Dendritic cell treated with granulocyte-macrophage colony-stimulating factor and Interleukin-4, amounts not matched to agents 40 ng/mL and 50 ng/mL, for 4 days (primary cell): ENCODE measurements around the gene ABCA12.

ENCODE experiments used
- H3K27ac Mint-ChIP-seq: one replicate; pipeline ENCODE4 v1.8.0; 2022; ENCODE audit warnings: mild to moderate bottlenecking, mixed read lengths
- H3K27me3 Mint-ChIP-seq: one replicate; pipeline ENCODE4 v1.8.0; 2022; ENCODE audit warnings: mild to moderate bottlenecking, mixed read lengths
- H3K36me3 Mint-ChIP-seq: one replicate; pipeline ENCODE4 v1.8.0; 2022; ENCODE audit warnings: low read depth, mixed read lengths
- H3K4me1 Mint-ChIP-seq: one replicate; pipeline ENCODE4 v1.8.0; 2022; ENCODE audit warnings: low read depth, mixed read lengths
- H3K4me3 Mint-ChIP-seq: one replicate; pipeline ENCODE4 v1.8.0; 2022; ENCODE audit warnings: mild to moderate bottlenecking, moderate library complexity, mixed read lengths
- H3K9me3 Mint-ChIP-seq: one replicate; pipeline ENCODE4 v1.8.0; 2022; ENCODE audit warnings: mixed read lengths
- intact Hi-C: fragments of 100-400 bp; cut with micrococcal nuclease; formaldehyde crosslinking; loops from one replicate; pipeline ENCODE4 v1.15.0; 2022

Gene ABCA12

GRCh38 chr2:215003001-215003400, 135.4 kb downstream of the ABCA12 start:
- Mint-ChIP-seq H3K9me3 (no peaks in the 10 kb centered on the region), H3K27ac (no peak overlapping the region), H3K27me3 (no peaks in the 10 kb centered on the region), H3K4me1 (no peaks in the 10 kb centered on the region), H3K4me3 (no peak overlapping the region), H3K36me3 (no peaks in the 10 kb centered on the region)
- intact Hi-C loops: no loop called here

DNA sequence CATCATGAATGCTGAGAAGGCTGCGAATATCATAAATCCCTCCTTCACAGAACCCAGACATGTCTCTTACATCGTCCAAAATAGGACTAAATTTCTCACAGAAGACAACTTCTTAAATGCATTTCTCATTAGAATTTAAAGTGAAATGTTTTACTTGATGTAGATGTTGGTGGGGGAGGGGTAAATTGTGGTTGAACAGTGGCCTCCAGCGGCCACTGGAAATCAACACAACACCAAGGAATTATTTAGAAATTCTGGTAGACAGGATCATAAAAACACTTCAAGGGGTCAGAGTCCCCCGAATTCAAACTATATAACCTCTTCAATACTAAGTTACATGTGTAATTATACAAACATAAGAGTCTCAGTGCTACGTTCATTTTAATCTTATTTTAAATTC, 135.9 kb downstream of the ABCA12 start:
- no peaks in the 10 kb centered on the region for H3K4me1 Mint-ChIP-seq
- H3K27me3 Mint-ChIP-seq: no peaks in the 10 kb centered on the region
- no peaks in the 10 kb centered on the region for H3K9me3 Mint-ChIP-seq
- H3K4me3 Mint-ChIP-seq: no peak overlapping the region
- no peaks in the 10 kb centered on the region for H3K36me3 Mint-ChIP-seq
- intact Hi-C loops: no loop called here
- H3K27ac Mint-ChIP-seq: no peak overlapping the region

GRCh38 chr2:215000721-215001120, 137.7 kb downstream of the ABCA12 start:
- H3K27me3 Mint-ChIP-seq: no peaks in the 10 kb centered on the region
- intact Hi-C loops: no loop called here
- H3K9me3 Mint-ChIP-seq: no peaks in the 10 kb centered on the region
- H3K4me1 Mint-ChIP-seq: no peaks in the 10 kb centered on the region
- no peaks in the 10 kb centered on the region for H3K36me3 Mint-ChIP-seq
- no peak overlapping the region for H3K4me3 Mint-ChIP-seq
- no peak overlapping the region for H3K27ac Mint-ChIP-seq

DNA sequence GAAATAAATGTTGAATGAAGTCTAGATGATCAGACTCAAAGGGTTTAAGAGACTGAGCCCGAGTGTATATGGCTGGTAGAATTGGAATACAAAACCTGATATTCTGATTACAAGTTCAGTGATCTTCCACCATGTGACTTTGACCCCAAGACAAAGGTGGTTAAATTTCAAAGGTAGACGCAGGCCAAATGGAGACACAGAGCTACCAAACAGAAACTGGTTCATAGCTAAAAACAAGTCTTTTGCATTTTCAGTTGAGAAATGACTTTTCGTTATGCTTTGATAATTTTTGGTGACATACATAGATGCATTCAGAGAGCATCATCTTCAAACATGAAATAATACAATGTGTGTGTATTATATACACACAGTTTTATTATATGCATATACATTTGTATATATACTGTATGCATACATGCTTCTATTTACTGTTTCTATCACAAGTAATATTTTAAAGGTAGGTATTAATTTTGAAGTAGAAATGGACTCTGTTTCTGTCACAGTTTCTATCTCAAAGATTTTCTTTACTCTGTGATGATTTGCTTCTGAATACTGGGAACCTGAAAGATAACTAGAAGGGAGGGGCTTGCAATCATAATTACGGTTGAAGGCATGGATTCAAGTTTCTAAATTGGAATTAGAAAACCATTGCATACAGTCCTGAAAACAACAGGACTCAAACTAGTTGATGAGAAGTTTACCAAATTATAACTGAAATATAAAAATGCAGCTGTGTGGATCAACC, 142.3 kb downstream of the ABCA12 start:
- Mint-ChIP-seq H3K36me3 (no peaks in the 10 kb centered on the region), H3K9me3 (no peaks in the 10 kb centered on the region), H3K27ac (no peak overlapping the region), H3K27me3 (no peaks in the 10 kb centered on the region), H3K4me3 (no peak overlapping the region), H3K4me1 (no peaks in the 10 kb centered on the region)
- intact Hi-C loops: no loop called here

GRCh38 chr2:214995409-214995808, 143.0 kb downstream of the ABCA12 start:
- no peak overlapping the region for H3K4me3 Mint-ChIP-seq
- no peaks in the 10 kb centered on the region for H3K27me3 Mint-ChIP-seq
- no peaks in the 10 kb centered on the region for H3K9me3 Mint-ChIP-seq
- H3K36me3 Mint-ChIP-seq: no peaks in the 10 kb centered on the region
- H3K4me1 Mint-ChIP-seq: no peaks in the 10 kb centered on the region
- intact Hi-C loops: no loop called here
- no peak overlapping the region for H3K27ac Mint-ChIP-seq

DNA sequence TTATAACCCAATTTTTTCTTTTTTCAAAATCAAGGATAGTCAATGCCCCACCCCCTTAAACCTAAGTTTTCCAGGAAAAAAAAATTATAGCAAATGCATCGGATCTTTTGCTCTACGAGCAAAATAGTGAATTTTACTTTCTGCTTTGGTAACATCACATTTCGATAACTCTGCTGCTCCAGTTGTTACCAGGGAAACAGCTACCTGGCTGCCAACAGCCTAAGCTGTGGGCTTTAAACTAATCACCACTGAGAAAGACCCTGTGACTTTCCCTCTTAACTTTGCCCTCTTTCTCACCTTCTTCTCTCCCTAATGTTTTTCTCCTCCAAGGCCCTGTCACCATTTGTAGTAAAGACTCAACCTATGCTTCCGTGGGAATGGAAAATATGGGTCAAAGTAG, 145.5 kb downstream of the ABCA12 start:
- H3K4me3 Mint-ChIP-seq: no peak overlapping the region

GRCh38 chr2:214989187-214989586, 149.2 kb downstream of the ABCA12 start:
- Mint-ChIP-seq H3K9me3 (no peaks in the 10 kb centered on the region), H3K36me3 (no peaks in the 10 kb centered on the region), H3K4me3 (no peak overlapping the region), H3K4me1 (no peaks in the 10 kb centered on the region), H3K27ac (no peak overlapping the region), H3K27me3 (no peaks in the 10 kb centered on the region)
- intact Hi-C loops: no loop called here

More for the DNA sequence above, 145.5 kb downstream of the ABCA12 start:
- H3K9me3 Mint-ChIP-seq: no peaks in the 10 kb centered on the region
- H3K36me3 Mint-ChIP-seq: no peaks in the 10 kb centered on the region
- intact Hi-C loops: no loop called here
- no peak overlapping the region for H3K27ac Mint-ChIP-seq
- H3K27me3 Mint-ChIP-seq: no peaks in the 10 kb centered on the region
- no peaks in the 10 kb centered on the region for H3K4me1 Mint-ChIP-seq

GRCh38 chr2:214987261-214987660, 151.2 kb downstream of the ABCA12 start:
- no peak overlapping the region for H3K4me3 Mint-ChIP-seq
- H3K27ac Mint-ChIP-seq: no peak overlapping the region
- H3K27me3 Mint-ChIP-seq: no peaks in the 10 kb centered on the region
- no peaks in the 10 kb centered on the region for H3K9me3 Mint-ChIP-seq
- no peaks in the 10 kb centered on the region for H3K36me3 Mint-ChIP-seq
- H3K4me1 Mint-ChIP-seq: no peaks in the 10 kb centered on the region
- intact Hi-C loops: no loop called here

DNA sequence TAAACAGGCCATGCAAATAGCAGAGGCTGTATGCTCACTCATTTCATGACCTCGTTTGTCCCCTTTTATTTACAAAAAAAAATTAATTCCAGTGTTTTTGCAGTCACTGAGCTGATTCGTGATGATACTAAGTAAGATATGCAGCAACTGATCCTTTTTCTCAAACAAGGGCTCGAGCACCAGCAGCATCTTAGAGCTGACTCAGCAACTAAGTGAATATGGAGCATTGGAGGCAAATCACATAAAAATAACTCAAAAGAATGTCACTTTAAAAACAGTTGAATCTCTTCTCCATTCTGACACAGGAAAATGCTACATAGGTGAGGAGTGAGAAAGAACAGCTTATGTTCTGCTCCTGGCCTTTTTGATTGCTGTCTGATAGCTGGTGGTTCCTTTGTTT, 152.8 kb downstream of the ABCA12 start:
- H3K27me3 Mint-ChIP-seq: no peaks in the 10 kb centered on the region
- no peaks in the 10 kb centered on the region for H3K36me3 Mint-ChIP-seq
- H3K27ac Mint-ChIP-seq: no peak overlapping the region
- H3K9me3 Mint-ChIP-seq: no peaks in the 10 kb centered on the region
- H3K4me1 Mint-ChIP-seq: no peaks in the 10 kb centered on the region
- intact Hi-C loops: no loop called here
- no peak overlapping the region for H3K4me3 Mint-ChIP-seq

- intact Hi-C loops: no loop called here
- H3K27ac Mint-ChIP-seq: no peak overlapping the region
- no peak overlapping the region for H3K4me3 Mint-ChIP-seq
- no peaks in the 10 kb centered on the region for H3K27me3 Mint-ChIP-seq
- H3K4me1 Mint-ChIP-seq: no peaks in the 10 kb centered on the region
- peaks cover 8% of the 10 kb centered on the region for H3K9me3 Mint-ChIP-seq
- no peaks in the 10 kb centered on the region for H3K36me3 Mint-ChIP-seq
Measured at GRCh38 chr2:214966420-214966819, 172.0 kb downstream of the ABCA12 start.

- H3K4me3 Mint-ChIP-seq: no peak overlapping the region
- intact Hi-C loops: no loop called here
- H3K27ac Mint-ChIP-seq: no peak overlapping the region
- H3K27me3 Mint-ChIP-seq: no peaks in the 10 kb centered on the region
- H3K36me3 Mint-ChIP-seq: no peaks in the 10 kb centered on the region
- H3K4me1 Mint-ChIP-seq: no peaks in the 10 kb centered on the region
- peaks cover 8% of the 10 kb centered on the region for H3K9me3 Mint-ChIP-seq
Measured at GRCh38 chr2:214960677-214961076, 177.7 kb downstream of the ABCA12 start.

DNA sequence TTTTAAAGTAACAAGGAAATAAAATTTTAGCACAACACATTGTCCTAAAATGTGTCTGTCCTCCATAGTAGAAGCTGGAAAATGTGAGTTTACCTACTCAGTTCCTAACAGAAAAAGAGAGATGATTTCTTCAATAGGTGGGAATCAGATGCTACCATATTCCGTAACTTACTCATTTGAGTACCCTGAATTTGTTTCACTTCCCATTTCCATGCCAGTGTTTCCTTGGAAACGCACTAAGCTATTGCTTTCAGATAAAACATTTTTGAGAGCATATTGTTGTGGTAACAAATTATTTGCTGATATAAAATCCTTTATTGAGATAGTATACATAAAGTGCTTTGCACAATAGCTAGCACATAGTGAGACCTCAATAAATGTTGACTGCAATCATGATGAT, 191.5 kb downstream of the ABCA12 start:
- intact Hi-C loops: no loop called here
- no peaks in the 10 kb centered on the region for H3K36me3 Mint-ChIP-seq
- H3K4me1 Mint-ChIP-seq: no peaks in the 10 kb centered on the region
- H3K27me3 Mint-ChIP-seq: no peaks in the 10 kb centered on the region
- H3K9me3 Mint-ChIP-seq: peaks cover under 1% of the 10 kb centered on the region
- no peak overlapping the region for H3K4me3 Mint-ChIP-seq
- H3K27ac Mint-ChIP-seq: no peak overlapping the region

GRCh38 chr2:214934006-214934405, 204.4 kb downstream of the ABCA12 start:
- no peaks in the 10 kb centered on the region for H3K36me3 Mint-ChIP-seq
- no peaks in the 10 kb centered on the region for H3K9me3 Mint-ChIP-seq
- no peak overlapping the region for H3K4me3 Mint-ChIP-seq
- no peaks in the 10 kb centered on the region for H3K27me3 Mint-ChIP-seq
- H3K27ac Mint-ChIP-seq: no peak overlapping the region
- intact Hi-C loops: no loop called here
- H3K4me1 Mint-ChIP-seq: no peaks in the 10 kb centered on the region

- Mint-ChIP-seq H3K4me3 (no peak overlapping the region), H3K4me1 (no peaks in the 10 kb centered on the region), H3K9me3 (no peaks in the 10 kb centered on the region), H3K36me3 (no peaks in the 10 kb centered on the region), H3K27me3 (no peaks in the 10 kb centered on the region), H3K27ac (no peak overlapping the region)
- intact Hi-C loops: no loop called here
Measured at GRCh38 chr2:214904634-214905033, 233.8 kb downstream of the ABCA12 start.

- intact Hi-C loops: no loop called here
- H3K36me3 Mint-ChIP-seq: no peaks in the 10 kb centered on the region
Measured at GRCh38 chr2:214904176-214904575, 234.2 kb downstream of the ABCA12 start.

More at GRCh38 chr2:214904176-214904575, 234.2 kb downstream of the ABCA12 start:
- Mint-ChIP-seq H3K27me3 (no peaks in the 10 kb centered on the region), H3K9me3 (no peaks in the 10 kb centered on the region), H3K4me1 (no peaks in the 10 kb centered on the region), H3K4me3 (no peak overlapping the region), H3K27ac (no peak overlapping the region)
